ENCODE measurements around the gene RAB3GAP2.
"Not testable (repeated sequence)": the region's sequence is repeated elsewhere in the genome, so short reads cannot be mapped to it uniquely, and the experiment has no call there.

The RAB3GAP2 gene

GRCh38 chr1:220129479-220130210 is 142.6 kb downstream of the RAB3GAP2 start:
- DNase-seq, result no peak

DNA sequence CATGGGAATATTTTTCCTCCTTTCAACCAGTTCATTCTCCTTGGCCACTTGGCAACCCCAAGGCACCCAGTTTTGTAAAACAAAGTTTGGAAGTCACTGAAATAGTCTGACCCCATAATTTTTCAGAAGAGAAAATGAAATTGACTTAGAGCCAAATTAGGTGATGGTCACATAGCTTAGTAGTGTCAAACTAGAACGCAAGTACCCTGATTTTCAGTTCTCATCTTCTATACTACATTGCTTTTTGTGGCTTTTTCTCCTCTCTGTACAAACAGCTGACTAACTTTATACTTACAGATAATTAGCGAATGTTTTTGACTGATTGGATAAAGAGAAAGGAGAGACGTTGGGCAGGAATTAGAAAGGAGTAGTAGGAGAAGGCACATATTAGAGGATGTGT is 145.2 kb downstream of the RAB3GAP2 start:
- no peak for DNase-seq

GRCh38 chr1:220124542-220124941 is 147.7 kb downstream of the RAB3GAP2 start:
- no peak for DNase-seq

- peak in 1 of 6 experiments; percentile 2 for DNase-seq
Observed at GRCh38 chr1:220123889-220124288, 148.4 kb downstream of the RAB3GAP2 start.

DNA sequence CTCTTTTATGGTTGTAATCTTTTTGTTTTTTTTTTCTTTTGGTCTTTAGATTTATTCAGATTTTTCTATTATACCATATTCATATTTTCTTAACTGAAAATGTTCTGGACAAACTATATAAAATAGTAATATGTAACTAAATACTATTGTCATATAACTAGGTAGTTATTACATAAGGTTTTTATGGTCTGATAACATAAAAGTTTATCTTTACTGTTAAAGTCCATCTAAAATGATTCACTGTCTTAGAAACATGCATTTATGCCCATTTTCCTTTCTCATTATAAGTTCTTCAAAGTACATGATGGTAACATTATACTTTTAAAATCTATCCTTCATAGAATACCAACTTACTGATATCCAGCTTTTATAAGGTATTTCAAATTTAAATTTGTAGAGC is 149.2 kb downstream of the RAB3GAP2 start:
- no peak for DNase-seq

GRCh38 chr1:220121791-220122530 is 150.3 kb downstream of the RAB3GAP2 start:
- DNase-seq, result no peak

GRCh38 chr1:220119043-220119512 is 153.2 kb downstream of the RAB3GAP2 start:
- no peak for DNase-seq

- peak in 2 of 6 experiments; percentile 28 to 40 for DNase-seq
Observed at GRCh38 chr1:220113136-220113695, 159.0 kb downstream of the RAB3GAP2 start.

DNA sequence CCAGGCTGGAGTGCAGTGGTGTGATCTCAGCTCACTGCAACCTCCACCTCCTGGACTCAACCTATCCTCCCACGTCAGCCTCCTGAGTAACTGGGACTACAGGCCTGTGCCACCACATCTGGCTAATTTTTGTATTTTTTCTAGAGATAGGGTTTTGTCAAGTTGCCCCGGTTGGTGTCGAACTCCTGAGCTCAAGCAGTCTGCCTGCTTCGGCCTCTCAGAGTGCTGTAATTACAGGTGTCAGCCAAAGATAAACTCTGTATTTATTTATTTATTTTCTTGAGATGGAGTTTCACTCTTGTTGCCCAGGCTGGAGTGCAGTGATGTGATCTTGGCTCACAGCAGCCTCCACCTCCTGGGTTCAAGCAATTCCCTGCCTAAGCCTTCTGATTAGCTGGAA is 159.7 kb downstream of the RAB3GAP2 start:
- not testable (repeated sequence) for DNase-seq

- not testable (repeated sequence) for DNase-seq
Observed at GRCh38 chr1:220110473-220110872, 161.8 kb downstream of the RAB3GAP2 start.

- DNase-seq, result no peak
Observed at GRCh38 chr1:220099826-220100225, 172.4 kb downstream of the RAB3GAP2 start.
